BLaER1 (cell line): Measurements from ENCODE around the gene SDCCAG8.
A peak's percentile ranks its signal among the peaks of the same experiment; 100 is the strongest.

Experiments
- H3K27ac ChIP-seq: shearing (Covaris generic); formaldehyde crosslinking; 2 replicates; pipeline ENCODE4 v1.8.1; 2022
- H3K27me3 ChIP-seq: shearing (Covaris generic); formaldehyde crosslinking; 2 replicates; pipeline ENCODE4 v1.8.1; 2022
- H3K36me3 ChIP-seq: shearing (Covaris generic); formaldehyde crosslinking; 2 replicates; pipeline ENCODE4 v1.8.1; 2022
- H3K4me1 ChIP-seq: shearing (Covaris generic); formaldehyde crosslinking; 2 replicates; pipeline ENCODE4 v1.8.1; 2022
- H3K4me2 ChIP-seq: shearing (Covaris generic); formaldehyde crosslinking; 2 replicates; pipeline ENCODE4 v1.8.1; 2022
- H3K4me3 ChIP-seq: shearing (Covaris generic); formaldehyde crosslinking; 2 replicates; pipeline ENCODE4 v1.8.1; 2022
- H3K9ac ChIP-seq: shearing (Covaris generic); formaldehyde crosslinking; 2 replicates; pipeline ENCODE4 v1.8.1; 2022
- H3K9me3 ChIP-seq: shearing (Covaris generic); formaldehyde crosslinking; 2 replicates; pipeline ENCODE4 v1.8.1; 2022
- H4K20me1 ChIP-seq: shearing (Covaris generic); formaldehyde crosslinking; 2 replicates; pipeline ENCODE4 v1.8.1; 2022
- Cebpa-rat ChIP-seq: shearing (Covaris generic); IDR thresholded peaks from 2 replicates; pipeline ENCODE4 v1.8.1; 2022

The SDCCAG8 gene

DNA sequence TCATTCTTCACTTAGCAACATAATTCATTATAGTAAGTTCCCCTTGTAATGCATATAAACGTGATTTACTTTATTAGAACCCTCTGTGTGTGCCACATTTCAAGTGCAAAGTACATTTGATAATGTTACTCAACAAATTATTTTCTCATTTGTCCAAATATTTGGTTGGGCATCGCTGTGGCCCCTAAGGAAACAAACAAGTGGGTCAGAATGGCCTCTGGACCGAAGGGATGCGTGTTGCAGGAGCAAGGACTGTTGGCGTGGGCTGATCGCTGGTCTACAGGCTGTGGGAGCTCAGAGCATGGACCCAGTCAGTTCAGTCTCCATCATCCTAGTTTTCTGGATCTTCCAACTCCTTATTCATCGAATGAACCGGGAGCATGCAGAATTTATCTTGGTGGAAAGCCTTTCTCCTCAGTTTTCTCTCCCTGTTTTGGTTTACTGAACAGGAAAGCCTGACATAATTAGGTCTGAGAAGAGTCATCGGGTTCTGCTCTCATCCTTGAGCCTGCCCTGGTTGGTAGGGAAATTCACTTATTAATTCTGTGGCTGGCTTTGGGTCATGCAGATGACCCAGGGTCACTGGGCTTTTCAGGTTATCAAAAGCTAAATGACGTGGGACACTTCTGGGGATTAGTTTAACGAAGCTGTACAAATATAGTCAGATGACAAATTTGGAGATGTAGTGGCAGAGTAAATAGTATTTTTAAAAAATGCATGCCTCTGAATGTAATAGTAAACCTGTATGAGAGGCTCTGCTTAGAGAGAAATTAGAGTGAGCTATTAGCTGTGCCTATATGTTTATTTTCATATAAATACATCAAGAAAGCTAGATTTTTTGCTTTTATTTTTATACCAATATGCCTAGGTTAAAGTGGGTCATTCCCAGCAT lies 200.2 kb downstream of the SDCCAG8 start:
- no peak for TF ChIP-seq Cebpa-rat
- Histone ChIP-seq H3K27ac (no peak overlapping the region), H3K9me3 (no peaks in the 10 kb centered on the region), H3K4me2 (no peak overlapping the region), H3K4me3 (no peak overlapping the region), H3K36me3 (no peaks in the 10 kb centered on the region), H3K9ac (no peak overlapping the region), H4K20me1 (no peaks in the 10 kb centered on the region), H3K4me1 (peaks cover 25% of the 10 kb centered on the region), H3K27me3 (no peaks in the 10 kb centered on the region)

GRCh38 chr1:243457363-243457982 lies 201.6 kb downstream of the SDCCAG8 start:
- H3K4me1 ChIP-seq, result peaks cover 16% of the 10 kb centered on the region
- no peak overlapping the region for H3K27ac ChIP-seq
- no peaks in the 10 kb centered on the region for H3K9me3 ChIP-seq
- H4K20me1 ChIP-seq, result no peaks in the 10 kb centered on the region
- TF ChIP-seq Cebpa-rat, result no peak
- H3K4me2 ChIP-seq, result no peak overlapping the region
- H3K27me3 ChIP-seq, result no peaks in the 10 kb centered on the region
- H3K36me3 ChIP-seq, result peaks cover 6% of the 10 kb centered on the region; the same call in 1 of the 2 replicates
- H3K9ac ChIP-seq, result no peak overlapping the region
- no peak overlapping the region for H3K4me3 ChIP-seq

DNA sequence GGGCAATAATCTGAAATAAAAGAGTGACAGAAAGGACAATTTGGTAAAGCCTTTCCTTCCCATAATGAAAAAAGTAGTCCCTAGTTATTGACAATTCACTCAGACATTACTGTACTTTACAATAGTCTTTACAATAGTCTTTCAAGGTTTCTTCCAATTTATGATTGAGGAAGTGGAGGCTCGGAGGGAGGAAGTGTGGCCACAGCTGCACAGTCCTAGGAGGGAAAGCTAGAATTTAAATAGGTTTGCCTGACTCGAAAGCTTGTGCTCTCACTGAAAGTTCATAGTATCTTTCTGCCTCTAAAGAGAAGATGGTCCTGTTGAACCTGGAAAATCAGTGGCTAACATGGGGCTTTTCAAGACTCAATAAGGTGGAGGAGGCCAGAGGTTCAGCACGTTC lies 203.2 kb downstream of the SDCCAG8 start:
- Histone ChIP-seq H3K4me2 (peak overlapping the region; percentile 56), H3K9me3 (no peaks in the 10 kb centered on the region), H4K20me1 (no peaks in the 10 kb centered on the region), H3K4me1 (peaks cover 16% of the 10 kb centered on the region), H3K27ac (peak overlapping the region; percentile 38; the same call in 1 of the 2 replicates), H3K36me3 (peaks cover 6% of the 10 kb centered on the region; the same call in 1 of the 2 replicates), H3K27me3 (no peaks in the 10 kb centered on the region), H3K4me3 (no peak overlapping the region), H3K9ac (no peak overlapping the region)
- TF ChIP-seq Cebpa-rat, result no peak

- no peak overlapping the region for H3K9ac ChIP-seq
- H3K4me1 ChIP-seq, result peaks cover 16% of the 10 kb centered on the region
- TF ChIP-seq Cebpa-rat, result no peak
- H3K4me3 ChIP-seq, result no peak overlapping the region
- H3K27me3 ChIP-seq, result no peaks in the 10 kb centered on the region
- H3K4me2 ChIP-seq, result no peak overlapping the region
- H3K27ac ChIP-seq, result no peak overlapping the region
- H4K20me1 ChIP-seq, result no peaks in the 10 kb centered on the region
- H3K9me3 ChIP-seq, result no peaks in the 10 kb centered on the region
- peaks cover 6% of the 10 kb centered on the region; the same call in 1 of the 2 replicates for H3K36me3 ChIP-seq
Observed at GRCh38 chr1:243461700-243462099, 205.9 kb downstream of the SDCCAG8 start.

DNA sequence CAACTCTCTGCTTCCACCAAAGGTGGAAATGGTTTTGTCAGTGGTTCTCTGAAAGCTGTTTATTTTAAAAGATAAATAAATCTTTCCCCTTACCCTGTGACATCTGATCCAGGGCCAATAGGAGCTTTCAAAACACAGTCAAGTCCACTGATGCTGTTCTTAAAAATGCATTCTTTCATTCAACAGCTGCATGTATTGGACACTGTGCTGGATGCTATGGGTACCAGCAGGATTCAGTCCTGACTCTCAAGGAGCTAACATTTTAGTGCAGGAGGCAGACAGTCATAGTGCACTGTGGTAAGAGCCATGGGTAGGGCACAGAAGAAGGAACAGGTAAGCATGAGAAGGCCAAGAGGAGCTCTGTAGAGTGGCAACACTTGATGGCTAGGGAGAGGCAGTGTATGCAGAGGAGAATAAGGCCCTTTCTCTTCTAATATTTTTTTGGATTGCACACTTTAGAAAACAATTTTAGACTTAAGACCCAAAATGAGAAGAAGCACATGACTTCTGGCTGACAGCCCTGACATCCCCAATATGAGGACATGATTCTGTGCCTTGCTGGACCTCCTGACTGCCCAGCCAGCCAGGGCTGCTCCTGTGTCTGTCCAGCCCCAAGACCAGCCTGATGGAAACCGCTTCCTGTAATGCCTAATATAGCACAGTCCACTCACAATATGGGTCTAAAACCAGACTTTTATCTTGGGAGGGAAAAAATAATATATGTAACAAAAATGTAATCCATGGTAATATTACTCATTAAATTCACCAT lies 207.3 kb downstream of the SDCCAG8 start:
- no peaks in the 10 kb centered on the region for H3K27me3 ChIP-seq
- H4K20me1 ChIP-seq, result no peaks in the 10 kb centered on the region
- H3K4me2 ChIP-seq, result no peak overlapping the region
- H3K9ac ChIP-seq, result no peak overlapping the region
- no peak overlapping the region for H3K4me3 ChIP-seq
- peaks cover 6% of the 10 kb centered on the region; the same call in 1 of the 2 replicates for H3K36me3 ChIP-seq
- no peak for TF ChIP-seq Cebpa-rat
- H3K9me3 ChIP-seq, result no peaks in the 10 kb centered on the region
- no peak overlapping the region for H3K27ac ChIP-seq
- peaks cover 16% of the 10 kb centered on the region for H3K4me1 ChIP-seq

- H3K4me3 ChIP-seq, result no peak overlapping the region
- no peak overlapping the region for H3K27ac ChIP-seq
- H3K9me3 ChIP-seq, result no peaks in the 10 kb centered on the region
- H3K9ac ChIP-seq, result no peak overlapping the region
- no peak overlapping the region for H3K4me2 ChIP-seq
- H3K27me3 ChIP-seq, result no peaks in the 10 kb centered on the region
- peaks cover 6% of the 10 kb centered on the region; the same call in 1 of the 2 replicates for H3K36me3 ChIP-seq
- TF ChIP-seq Cebpa-rat, result no peak
- H3K4me1 ChIP-seq, result no peaks in the 10 kb centered on the region
- H4K20me1 ChIP-seq, result no peaks in the 10 kb centered on the region
Observed at GRCh38 chr1:243465081-243465480, 209.2 kb downstream of the SDCCAG8 start.

GRCh38 chr1:243465738-243466137 lies 209.9 kb downstream of the SDCCAG8 start:
- no peak overlapping the region for H3K9ac ChIP-seq

GRCh38 chr1:243469497-243469896 lies 213.7 kb downstream of the SDCCAG8 start:
- H3K4me3 ChIP-seq, result no peak overlapping the region
- no peak for TF ChIP-seq Cebpa-rat
- H3K9me3 ChIP-seq, result no peaks in the 10 kb centered on the region
- peaks cover 25% of the 10 kb centered on the region for H3K4me1 ChIP-seq
- no peaks in the 10 kb centered on the region for H4K20me1 ChIP-seq
- no peaks in the 10 kb centered on the region for H3K36me3 ChIP-seq
- no peak overlapping the region for H3K9ac ChIP-seq
- no peak overlapping the region for H3K4me2 ChIP-seq
- H3K27me3 ChIP-seq, result no peaks in the 10 kb centered on the region
- H3K27ac ChIP-seq, result no peak overlapping the region

More at GRCh38 chr1:243465738-243466137, 209.9 kb downstream of the SDCCAG8 start:
- H4K20me1 ChIP-seq, result no peaks in the 10 kb centered on the region
- H3K4me1 ChIP-seq, result no peaks in the 10 kb centered on the region
- H3K36me3 ChIP-seq, result peaks cover 6% of the 10 kb centered on the region; the same call in 1 of the 2 replicates
- no peak overlapping the region for H3K27ac ChIP-seq
- H3K4me2 ChIP-seq, result no peak overlapping the region
- H3K27me3 ChIP-seq, result no peaks in the 10 kb centered on the region
- no peaks in the 10 kb centered on the region for H3K9me3 ChIP-seq
- H3K4me3 ChIP-seq, result no peak overlapping the region
- TF ChIP-seq Cebpa-rat, result no peak

DNA sequence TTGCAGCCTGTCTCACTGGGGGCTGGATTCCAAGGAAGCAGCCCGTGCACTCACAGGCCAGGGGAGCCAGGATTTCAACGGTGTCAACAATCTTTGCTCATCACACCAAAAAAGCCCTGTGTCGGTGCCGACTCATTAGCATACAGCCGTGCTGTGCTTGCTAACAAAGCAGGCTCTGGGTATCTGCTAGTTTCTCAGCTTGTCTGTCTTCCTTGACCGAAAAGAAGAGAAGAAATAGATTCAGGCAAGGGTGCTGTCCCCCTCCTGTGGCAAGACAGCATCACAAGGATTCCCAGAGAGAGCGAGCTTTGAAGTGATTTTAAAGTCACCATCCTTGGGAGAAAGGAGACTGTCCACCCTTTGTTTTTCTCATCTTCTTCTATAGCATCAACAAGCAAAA lies 214.7 kb downstream of the SDCCAG8 start:
- Histone ChIP-seq H3K27ac (no peak overlapping the region), H3K4me1 (peaks cover 25% of the 10 kb centered on the region), H3K27me3 (no peaks in the 10 kb centered on the region), H4K20me1 (no peaks in the 10 kb centered on the region), H3K4me3 (no peak overlapping the region), H3K9ac (no peak overlapping the region), H3K9me3 (no peaks in the 10 kb centered on the region), H3K36me3 (no peaks in the 10 kb centered on the region), H3K4me2 (no peak overlapping the region)
- TF ChIP-seq Cebpa-rat, result no peak
